GM19035 (cell line): ENCODE results near the gene BARX2.

Experiments
- ATAC-seq: cut with Tn5 transposase; IDR thresholded peaks from one replicate; pipeline ENCODE4 v1.9.1; 2021; ENCODE audit not compliant: unreplicated experiment

BARX2 gene

DNA sequence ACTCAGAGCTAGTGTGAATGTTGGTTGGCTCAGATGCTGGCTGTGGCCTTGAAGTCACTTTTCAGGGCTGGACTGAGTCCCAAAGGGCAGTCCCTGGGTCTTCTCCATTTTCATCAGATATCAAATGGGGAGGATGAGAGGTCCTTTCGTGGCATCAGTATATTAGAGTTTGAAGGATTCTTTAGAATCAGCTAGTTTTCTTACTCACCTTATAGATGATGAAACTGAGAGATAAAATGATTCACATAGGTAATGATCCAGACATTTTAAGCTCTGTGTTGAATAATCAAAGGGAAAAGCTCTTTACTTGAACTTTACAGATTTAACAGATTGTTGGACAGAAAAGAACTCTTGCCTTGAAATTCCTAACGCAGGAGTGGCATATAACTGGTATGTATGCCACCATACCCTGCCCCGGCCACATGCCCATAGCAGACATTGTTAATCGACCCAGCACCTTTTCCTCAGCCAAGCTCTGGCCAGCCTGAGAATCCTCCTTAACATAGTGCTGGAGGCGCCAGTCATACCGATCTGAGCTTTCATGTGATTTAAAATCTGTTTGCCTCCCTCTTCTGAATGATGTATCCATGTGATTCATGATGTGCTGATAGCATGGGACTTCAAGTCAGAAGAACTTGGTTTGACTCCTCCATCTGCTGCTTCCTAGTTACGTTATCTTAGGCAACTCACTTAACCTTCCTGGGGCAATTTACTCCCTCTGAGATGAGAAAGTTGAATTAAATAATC is 60.0 kb downstream of the BARX2 start:
- ATAC-seq: no peak

DNA sequence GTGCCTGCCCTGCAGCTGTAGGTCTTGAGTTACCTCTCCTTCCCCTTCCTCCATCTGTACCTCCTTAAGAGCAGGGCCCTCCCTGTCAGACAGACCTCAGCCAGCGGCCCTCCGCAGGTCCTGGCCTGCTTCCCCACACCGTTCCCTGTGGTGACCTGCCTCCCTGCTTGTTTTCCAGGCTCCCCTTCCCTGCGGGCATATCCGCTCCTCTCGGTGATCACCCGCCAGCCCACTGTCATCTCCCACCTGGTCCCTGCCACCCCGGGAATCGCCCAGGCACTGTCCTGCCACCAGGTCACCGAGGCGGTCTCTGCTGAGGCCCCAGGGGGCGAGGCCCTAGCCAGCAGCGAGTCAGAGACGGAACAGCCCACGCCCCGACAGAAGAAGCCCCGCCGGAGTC is 60.9 kb downstream of the BARX2 start:
- ATAC-seq: no peak

DNA sequence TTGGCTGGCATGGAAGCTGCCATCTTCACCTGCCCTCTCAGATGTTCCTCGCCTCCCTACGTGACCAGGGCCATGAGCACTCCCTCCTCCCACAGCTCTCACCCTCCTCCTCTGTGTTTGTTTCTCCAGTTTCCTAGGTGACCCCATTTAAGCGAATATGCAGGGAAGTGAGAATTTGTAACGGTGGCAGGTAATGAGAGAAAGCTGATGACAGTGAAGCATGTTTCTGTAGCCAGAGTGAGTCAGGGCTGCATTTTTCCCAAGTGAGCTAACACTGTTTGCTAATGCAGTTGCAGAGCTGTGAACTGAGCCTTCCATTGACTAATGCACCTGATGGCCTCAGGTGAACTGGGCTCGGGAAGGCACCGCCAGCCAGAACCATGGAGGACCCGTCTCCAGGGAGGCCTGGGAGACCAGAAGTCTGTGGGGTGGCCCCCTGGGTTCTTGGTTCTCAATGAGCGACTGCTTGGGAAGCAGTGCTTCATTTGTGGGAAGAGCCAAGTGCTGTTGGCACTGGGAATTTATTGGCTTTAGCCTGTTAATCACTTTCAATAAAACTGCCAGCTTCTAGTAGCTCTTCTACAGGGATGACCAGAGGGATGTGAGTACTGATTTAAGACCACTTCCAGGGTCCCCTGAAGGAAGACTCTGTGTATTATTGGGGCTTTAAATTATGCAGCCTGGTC is 64.5 kb downstream of the BARX2 start:
- no peak for ATAC-seq

DNA sequence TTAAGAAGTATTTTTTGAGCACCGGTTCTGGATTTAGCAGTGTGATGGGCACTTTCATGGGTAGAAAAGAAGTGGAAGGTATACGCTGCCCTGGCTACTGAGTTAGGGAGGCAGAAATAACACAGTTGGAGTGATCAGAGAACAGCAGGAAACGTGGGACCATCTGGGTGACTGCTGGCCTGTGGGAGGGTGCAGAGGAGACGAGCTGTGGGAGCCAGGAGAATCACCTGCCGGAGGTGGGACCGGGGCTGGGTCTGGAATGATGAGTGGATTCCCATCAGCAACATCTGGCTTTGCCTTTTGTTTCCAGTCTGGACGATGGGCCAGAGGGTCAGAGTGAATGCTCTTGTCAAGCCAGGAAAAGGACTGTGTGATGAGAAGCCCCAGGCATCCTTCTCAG is 66.5 kb downstream of the BARX2 start:
- ATAC-seq: no peak

DNA sequence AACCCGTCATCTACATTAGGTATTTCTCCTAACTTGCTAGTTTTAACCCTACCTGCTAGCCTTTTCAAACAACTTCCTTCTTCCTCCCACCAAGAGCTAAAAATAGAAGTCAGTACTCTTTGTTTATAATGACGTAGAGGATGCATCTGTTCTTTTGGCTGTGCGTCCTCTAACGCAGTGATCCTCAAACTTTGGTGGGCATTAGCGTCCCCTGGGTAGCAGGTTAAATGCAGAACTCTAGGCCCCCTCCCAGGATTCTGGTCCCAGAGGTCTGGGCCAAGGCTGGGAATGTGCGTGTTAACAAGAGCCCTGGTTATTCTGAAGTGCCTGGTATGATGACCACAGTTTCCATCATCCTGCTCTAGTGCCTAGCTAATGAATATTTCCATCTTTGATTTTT is 67.6 kb downstream of the BARX2 start:
- no peak for ATAC-seq

DNA sequence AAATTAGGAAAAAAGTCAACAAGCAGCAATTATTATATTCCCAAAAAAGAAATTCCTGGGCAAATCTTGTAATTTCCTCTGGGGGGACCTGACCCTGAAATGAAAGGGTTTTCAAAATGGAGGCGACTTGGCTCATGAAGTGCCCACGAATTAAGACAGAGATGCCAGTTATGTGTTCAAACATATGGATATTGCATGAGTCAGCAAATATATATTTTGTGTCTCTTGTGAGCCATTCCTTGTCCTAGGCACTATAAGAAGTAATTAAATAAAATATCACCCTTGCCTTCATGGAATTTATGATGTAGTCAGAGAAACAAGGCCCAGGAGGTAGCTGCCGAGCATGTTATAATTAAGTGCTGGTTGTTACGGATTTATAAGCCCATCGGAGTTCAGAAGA is 68.6 kb downstream of the BARX2 start:
- no peak for ATAC-seq

DNA sequence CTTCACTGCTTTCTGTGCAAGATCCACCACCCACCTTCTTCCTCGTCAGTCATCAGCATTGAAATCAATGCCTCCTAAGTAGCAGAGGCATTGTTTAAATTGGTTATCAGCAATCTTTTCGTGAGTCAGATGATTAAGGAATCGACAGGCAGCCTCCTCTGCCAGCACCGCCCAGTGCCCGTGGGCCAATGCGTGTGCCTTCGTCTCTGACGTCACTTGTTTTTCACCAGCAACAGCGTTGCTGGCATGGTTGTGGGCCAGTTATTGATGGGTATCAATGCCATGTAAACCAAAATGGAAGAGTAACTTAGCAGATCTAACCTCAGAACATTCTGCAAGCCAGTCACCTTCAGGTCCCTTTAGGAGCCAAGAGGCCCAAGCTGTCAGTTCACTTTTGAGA is 69.6 kb downstream of the BARX2 start:
- ATAC-seq: no peak

DNA sequence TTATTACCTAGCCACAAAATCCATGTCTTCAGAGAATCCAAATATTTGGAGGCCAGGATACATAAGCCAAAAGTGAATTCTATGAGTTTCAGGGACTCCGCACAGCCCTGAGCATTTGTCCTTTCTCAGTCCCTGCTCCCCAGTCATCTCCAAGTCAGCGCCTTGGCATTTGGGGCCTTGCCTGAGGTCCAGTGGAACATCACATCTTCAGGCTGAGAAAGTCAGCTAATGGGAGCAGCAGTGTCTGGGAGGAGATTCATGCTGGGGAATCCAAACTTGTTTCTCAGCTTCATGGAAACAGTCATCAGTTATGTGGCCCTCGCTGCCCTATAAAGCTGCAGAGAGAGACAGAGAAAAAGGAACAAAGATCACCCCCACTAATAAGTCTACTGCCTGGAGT is 70.9 kb downstream of the BARX2 start:
- ATAC-seq: no peak

DNA sequence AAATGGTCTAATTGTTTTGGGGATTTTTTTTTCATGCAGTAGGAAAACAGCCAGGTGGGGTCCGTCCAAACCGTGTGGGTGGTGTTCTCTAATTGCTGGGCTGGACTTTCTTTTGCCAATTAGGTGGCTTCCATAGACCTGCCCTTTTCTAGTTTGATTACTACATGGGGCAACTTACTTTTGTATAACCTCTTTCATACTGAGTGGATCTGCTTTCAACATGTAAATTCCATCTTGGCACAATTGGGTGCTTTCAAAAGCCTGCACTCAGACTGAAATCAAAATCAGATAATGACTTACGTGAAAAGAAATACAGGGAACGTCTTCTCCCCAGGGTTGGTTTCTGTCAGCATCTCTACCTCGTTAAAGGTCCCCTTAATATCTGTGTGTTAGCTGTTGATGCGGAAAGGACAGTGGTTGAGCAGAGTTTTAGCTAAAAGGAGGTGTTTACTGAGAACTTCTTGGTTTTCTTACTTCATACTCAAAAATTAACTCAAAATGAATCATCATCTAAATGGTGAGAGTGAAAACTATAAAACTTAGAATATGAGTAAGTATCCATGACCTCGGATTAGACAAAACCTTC is 72.1 kb downstream of the BARX2 start:
- ATAC-seq: no peak

DNA sequence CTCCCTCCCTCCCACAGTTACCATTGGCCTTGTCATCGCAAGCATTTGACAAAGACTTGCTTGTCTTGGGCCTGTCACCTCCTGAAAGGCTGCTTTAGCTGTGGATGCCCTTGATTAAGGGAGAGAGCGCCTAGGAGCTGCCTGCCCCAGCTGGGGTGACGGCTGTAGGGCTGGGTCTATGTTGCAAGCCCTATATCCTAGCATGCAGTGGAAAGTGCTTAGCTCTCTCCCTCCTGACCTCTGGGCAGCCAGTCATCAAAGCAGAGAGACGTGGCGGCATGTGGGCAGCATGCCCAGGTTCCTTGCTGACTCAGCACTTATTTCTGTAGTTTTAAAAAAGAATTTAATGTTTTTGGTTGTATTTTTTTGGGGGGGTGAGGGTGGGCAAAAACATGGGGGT is 75.9 kb downstream of the BARX2 start:
- ATAC-seq: no peak

DNA sequence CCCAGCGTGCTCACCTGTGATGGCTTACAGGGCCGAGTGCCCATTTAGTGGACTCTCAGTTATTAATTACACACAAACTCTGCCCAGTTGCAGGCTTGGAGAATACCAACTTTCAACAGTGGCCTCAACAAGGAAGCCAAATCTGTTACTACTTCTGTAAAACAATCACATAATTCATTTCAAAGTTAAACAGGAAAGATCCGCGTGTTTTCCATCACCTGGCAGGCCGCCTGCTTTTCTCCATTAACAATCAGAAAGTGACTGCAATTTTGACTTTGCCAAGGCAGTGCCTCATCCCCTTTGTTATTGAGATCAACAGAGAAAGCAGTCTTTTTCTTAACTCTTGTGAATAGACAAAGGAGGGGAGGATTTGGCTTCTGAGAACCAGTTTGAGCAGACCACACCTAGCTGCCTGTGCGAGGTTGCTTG is 77.7 kb downstream of the BARX2 start:
- no peak for ATAC-seq

DNA sequence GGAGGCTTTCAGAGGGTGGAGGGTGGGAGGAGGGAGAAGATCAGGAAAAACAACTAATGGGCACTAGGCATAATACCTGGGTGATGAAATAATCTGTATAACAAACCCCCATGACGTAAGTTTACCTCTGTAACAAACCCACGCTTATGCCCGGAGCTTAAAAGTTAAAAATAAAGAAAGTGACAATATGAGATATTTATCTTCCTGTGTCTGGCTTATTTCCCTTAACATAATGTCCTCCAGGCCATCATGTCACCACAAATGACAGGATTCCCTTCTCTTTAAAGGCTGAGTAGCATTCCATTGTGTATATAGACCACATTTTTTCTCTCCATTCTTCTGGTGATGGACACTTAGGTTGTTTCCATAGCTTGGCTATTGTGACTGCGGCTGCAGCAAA is 79.5 kb downstream of the BARX2 start:
- ATAC-seq: no peak

DNA sequence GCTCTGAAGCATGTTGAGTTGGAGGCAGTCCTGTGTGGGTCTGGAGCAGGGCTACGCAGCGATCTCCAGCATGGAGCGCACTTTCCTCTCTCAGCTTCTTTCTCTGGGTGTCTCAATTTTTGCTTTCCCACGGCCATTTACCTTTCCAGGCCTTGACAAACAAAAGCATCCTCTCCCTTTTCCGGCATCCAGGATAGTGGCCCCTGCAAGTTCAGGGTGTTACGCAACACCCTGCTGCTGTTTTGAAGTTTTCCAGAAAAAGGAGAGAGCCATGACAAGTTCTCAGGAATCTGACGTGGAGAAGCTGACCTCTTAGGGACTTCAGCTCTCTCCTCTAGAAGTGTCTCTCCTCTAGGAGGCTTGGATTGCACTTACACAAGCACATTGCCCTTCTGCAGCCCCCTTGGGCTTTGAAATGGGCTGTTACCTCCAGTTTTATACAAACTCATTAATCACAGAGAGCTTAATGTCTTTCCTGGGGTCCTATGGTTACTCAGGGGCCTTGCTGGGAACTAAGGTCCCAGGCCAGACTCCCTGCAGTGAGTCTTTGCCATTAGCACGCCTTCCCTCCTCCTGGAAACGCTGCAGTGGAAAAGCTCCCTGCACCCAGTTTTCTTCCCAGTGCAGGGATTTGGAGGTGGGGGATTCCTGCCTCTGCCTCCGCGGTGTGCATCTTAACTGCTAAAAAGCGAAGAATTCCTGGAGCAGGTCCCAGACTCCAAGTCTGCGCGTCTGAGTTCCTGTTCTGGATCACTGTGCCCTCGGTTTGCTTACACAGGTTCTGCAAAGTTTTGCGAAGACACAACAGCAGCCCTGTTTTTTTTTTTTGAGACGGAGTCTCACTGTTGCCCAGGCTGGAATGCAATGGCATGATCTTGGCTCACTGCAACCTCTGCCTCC is 80.4 kb downstream of the BARX2 start:
- ATAC-seq: no peak

DNA sequence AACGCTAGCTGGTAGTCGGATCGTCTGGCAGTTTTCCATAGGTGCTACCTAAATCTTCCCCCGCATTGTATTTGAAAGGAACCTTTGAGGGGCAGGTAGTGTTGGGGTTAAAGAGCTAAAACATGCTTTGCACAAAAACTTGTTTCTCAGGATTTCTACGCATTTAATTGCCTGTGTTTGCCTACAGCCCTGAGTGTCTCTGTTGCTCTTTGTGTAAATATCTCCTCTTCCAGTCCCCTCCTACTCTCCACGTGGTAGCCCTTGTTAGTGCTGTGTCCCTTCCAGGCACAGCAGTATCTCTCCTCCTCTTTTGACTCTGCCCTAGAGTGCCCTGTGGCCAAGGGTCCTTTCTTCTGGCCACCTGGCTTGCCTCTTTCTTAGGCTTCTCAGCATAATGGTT is 81.7 kb downstream of the BARX2 start:
- ATAC-seq: no peak

DNA sequence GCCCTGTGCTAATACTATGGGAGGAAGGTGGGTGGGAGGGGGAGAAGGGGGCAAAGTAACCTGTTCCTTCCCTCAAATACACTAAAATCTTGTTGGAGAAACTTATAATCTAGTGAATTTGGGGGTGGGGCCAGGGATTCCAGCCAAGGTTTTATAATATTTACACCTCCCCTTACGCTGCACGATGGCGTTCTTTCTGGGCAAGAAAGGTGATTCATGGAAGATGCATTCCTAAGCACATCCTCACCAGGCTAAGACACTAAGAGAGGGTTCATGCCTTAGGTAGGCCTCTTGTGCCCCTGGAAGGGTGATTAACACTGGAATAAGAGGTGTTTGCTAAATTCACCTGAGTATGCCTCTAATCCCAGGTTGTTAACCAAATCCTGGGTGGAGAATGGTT is 82.6 kb downstream of the BARX2 start:
- ATAC-seq: no peak

DNA sequence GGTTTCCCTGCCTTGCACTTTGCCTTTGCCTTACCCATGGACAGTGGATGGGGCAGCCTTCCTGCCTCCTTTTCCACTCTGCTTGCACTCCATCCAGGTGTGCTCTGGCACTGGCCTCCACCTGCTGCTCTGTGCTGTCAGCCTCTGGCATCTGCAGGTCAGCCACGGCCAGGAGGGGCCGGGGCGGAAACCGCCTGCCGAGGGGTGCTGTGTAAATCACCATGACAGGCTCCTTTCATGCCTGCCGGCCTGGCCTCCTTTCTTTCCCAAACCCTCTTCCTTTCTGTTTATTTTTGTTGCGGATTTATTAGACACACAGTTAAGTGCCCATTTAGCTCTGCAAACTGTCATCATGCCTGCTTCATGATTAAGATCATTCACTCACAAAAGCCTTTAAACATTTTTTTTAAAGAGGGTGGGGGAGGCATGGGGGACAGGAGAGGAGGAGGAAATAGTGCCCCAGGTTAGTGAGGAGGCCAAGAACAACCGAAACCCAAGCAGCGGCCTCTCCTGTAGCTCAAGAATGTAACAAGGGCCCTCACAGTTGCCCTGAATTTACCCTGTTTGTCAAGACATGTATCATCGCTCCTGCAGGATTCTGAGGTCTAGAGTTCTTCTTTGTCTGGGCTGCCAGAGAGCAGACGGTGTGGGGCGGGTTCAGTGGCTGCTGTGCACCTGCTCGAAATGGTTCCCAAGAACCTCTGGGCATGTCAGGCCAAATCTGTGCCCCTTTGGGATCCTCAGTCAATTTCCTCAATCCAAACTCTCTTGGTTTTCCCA is 83.3 kb downstream of the BARX2 start:
- ATAC-seq: no peak

DNA sequence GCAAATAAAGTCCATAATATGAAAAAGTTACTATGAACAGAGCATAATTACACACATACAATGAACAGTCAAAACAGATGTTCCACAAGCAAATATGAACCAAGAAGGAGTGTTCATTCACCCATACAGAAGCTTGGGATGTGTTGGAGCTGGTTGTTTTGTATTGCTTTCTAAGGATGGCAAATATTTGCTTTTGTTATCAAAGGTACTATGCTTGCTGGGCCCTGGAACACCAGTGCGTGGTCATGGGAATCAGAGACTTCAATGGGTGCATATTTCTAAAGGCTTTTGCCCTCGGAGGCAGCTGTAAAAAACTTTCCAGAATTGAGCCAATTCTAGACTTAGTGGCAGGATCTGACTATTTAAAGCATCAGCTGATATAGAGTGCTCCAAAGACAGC is 85.1 kb downstream of the BARX2 start:
- no peak for ATAC-seq

DNA sequence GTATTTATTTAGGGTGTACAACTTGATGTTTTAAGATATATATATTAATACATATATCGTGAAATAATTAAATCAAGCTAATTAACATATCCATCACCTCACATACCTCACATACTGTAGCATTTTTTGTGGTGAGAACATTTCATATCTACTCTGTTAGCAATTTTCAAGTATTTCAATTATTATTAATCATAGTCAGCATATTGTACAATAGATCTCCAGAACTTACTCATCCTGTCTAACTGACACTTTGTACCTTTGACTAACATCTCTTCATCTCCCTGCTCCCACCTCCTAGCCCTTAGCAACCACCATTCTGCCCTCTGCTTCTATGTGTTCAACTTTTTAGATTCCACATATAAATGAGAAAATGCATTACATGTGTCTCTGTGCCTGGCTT is 108.4 kb downstream of the BARX2 start:
- no peak for ATAC-seq

DNA sequence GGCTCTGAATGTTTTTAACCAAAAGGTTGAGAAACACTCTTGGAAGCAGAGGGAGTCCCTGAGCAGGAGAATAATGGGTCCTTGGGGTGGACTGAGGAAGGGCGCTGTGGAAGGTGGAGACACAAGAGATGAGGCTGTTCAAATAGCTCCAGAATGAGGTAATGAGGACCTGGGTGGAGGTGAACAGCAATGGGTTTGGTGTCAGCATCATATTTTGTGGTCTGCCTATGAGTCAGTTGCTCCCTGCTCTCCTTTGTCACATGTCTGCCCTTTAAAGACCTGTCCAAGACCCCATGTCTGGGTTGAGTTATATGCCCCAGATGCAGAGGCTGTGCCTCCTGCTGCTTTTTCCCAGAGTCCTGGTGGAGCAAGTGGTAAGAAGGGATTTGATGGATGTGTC is 113.6 kb downstream of the BARX2 start:
- ATAC-seq: no peak

DNA sequence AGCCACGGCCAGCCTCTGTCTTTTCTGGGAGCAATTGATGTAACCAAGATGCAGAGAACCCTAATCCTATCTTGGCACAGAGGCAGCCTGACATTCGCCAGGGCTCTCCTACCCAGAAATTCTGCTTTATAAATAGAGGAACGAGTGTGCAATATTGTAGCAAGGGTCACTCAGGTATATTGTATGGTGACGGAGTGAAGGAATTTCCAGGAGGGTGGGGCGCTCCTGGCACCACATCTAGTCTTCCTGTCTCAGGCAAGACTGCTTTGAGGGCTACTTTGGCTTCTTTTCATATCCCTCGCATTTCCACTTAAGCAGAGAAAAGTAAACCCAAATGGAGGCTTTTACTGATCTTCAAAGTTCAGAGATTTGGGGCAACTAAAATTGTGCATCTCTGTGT is 114.4 kb downstream of the BARX2 start:
- no peak for ATAC-seq

DNA sequence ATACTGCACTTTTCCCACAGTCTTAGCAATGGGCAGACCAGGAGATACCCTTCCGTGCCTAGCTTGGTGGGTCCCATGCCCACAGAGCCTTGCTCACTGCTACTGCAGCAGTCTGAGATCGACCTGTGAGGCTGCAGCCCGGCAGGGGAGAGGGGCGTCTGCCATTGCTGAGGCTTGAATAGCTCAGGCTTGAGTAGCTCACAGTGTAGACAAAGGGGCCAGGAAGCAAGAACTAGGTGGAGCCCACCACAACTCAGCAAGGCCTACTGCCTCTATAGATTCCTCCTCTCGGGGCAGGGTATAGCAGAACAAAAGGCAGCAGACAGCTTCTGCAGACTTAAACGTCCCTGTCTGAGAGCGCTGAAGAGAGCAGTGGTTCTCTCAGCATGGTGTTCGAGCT is 118.1 kb downstream of the BARX2 start:
- no peak for ATAC-seq
